ENCODE data around the gene CENPX. TPM values are rescaled to one million over a fixed set of nuclear protein-coding genes. Genes with fewer than 3 reads are reported as not detected.

The CENPX gene
- total and polyA plus RNA-seq, 12 donors: 15.8 to 132 (median 23.6) TPM

DNA sequence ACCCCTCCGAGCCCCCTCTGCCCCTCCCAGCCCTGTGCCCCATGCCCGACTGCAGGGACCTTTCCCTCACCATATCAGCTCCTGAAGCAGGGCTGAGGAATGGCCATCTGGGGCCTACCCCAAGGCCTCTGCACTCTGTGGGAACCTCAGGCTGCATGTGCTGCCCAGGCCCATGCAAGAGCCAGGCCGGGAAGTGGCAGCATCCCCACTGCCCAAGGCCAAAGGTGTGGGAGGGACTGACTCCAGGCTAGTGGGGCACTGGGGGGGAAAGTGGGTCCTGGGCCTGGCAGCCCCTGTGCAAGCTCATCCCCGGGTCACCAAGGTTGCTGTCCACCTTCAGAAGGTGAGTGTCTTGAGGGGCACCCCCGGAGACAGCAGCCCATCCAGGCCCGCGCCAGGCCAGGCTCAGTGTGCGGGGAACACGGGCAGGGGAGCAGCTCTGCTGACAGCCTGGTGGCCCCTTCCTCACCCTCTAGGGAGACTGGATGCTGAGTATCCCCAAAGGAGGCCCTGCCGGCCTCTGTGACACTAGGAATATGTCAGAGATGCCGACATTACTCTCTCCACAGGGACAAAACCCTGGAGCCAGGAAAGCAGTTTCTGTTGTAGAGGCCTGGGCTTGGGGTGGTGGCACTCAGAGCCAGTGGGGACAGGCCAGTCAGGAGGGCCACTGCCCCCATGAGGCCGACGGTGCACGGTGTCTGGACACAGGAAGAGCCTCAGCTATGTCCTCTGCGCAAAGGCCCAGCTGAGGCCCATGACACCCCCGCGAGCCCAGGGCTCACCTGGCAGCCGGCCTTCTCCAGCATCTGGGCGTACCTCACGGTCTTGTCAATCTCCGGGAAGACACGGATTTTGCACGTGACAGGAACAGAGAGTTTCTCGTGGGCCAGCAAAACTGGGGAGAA lies 39.7 kb upstream of the CENPX start:
- H3K9me3 ChIP-seq: no peaks in the 10 kb centered on the region
- TF ChIP-seq, protein P1, sequence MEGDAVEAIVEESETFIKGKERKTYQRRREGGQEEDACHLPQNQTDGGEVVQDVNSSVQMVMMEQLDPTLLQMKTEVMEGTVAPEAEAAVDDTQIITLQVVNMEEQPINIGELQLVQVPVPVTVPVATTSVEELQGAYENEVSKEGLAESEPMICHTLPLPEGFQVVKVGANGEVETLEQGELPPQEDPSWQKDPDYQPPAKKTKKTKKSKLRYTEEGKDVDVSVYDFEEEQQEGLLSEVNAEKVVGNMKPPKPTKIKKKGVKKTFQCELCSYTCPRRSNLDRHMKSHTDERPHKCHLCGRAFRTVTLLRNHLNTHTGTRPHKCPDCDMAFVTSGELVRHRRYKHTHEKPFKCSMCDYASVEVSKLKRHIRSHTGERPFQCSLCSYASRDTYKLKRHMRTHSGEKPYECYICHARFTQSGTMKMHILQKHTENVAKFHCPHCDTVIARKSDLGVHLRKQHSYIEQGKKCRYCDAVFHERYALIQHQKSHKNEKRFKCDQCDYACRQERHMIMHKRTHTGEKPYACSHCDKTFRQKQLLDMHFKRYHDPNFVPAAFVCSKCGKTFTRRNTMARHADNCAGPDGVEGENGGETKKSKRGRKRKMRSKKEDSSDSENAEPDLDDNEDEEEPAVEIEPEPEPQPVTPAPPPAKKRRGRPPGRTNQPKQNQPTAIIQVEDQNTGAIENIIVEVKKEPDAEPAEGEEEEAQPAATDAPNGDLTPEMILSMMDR (IDR thresholded peaks at IDR 0.05): no peak
- no peak for ATAC-seq

DNA sequence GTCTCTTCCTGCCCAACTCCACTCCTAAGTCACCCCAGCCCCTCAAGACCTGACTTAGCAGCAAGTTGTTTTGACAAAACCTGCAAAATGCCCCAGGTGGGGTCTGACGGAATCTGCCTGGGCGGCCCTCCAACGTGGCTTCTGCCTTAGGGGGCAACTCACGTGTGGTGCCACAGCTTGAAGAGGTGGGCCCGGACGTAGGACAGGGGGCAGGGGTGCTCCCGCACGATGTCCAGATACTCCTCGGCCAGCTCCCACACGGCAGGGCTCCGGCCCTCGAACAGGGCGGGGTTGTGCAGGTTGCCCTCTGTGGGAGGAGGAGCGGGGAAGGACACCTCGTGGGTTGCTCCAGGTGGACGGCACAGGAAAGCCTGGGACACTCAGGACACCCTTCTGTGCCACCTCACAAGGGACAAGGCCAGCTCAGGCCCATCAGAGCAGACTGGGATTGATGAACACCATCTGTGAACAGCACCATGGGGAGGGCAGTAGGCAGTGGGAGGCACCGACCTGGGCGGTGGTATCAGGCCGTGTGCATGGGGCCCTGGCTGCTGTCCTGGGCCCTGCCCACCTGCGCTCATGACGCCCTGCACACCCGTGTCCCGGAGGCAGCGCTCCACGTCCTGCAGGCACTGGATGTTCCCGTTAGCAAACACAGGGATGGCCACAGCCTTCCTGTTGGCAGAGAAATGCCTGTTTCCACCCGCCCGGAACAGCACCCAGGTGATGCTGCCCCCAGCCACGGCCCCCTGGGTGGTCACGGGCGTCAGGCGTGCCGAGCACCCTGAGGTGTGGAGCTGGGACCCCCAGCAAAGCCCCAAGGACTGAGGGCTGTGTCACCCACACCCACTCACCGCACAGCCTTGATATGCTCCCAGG lies 38.6 kb upstream of the CENPX start:
- intact Hi-C loops (cut with DNase I): no loop called here
- H3K4me1 ChIP-seq: peaks cover 15 to 26% (median 21%) of the 10 kb centered on the region in 9 donors
- H3K9me3 ChIP-seq: no peaks in the 10 kb centered on the region
- H3K27ac ChIP-seq: no peak overlapping the region
- TF ChIP-seq, protein P1 (IDR thresholded peaks at IDR 0.05): no peak
- H3K27me3 ChIP-seq: no peaks in the 10 kb centered on the region
- no peak for DNase-seq
- H3K4me3 ChIP-seq: no peak overlapping the region
- 89 to 90% methylated on average over 33 to 34 of the region's 34 CpGs for WGBS, 2 donors
- peaks cover 0 to 79% (median 30%) of the 10 kb centered on the region in 9 donors for H3K36me3 ChIP-seq
- ATAC-seq: no peak

More for the DNA sequence above, 39.7 kb upstream of the CENPX start:
- WGBS, 2 donors: 81 to 87% methylated on average over 24 of the region's 24 CpGs
- Histone ChIP-seq H3K27me3 (no peaks in the 10 kb centered on the region), H3K36me3 (peaks cover 0 to 68% (median 26%) of the 10 kb centered on the region in 9 donors), H3K4me1 (peaks cover 17 to 31% (median 23%) of the 10 kb centered on the region in 9 donors), H3K27ac (no peak overlapping the region), H3K4me3 (no peak overlapping the region)
- intact Hi-C loops (cut with DNase I): no loop called here
- no peak for DNase-seq

DNA sequence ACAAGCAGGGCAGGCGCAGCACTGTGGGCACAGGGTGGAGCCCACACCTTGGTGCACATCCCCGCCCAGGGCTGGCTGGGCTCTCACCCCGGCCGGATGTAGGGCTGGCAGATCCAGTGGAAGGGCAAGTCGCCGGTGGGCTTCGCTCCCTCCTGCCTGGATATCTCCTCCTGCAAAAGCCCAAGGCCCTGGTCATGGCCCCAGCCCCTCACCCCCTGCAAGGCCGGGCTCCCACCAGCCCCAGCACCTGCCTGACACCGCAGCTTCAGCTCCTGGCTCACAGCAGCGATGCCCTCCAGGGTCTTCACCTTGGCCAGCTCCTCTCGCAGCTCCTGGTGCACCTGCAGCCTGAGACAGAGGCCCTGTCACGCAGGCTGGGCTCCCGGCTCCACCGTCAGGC lies 37.9 kb upstream of the CENPX start:
- Histone ChIP-seq H3K9me3 (no peaks in the 10 kb centered on the region), H3K4me3 (no peak overlapping the region), H3K4me1 (peaks cover 11 to 21% (median 15%) of the 10 kb centered on the region in 9 donors), H3K27me3 (no peaks in the 10 kb centered on the region), H3K27ac (no peak overlapping the region), H3K36me3 (peaks cover under 1 to 86% (median 30%) of the 10 kb centered on the region in 9 donors)
- DNase-seq (no peak), ATAC-seq (no peak)
- TF ChIP-seq, protein P1 (IDR thresholded peaks at IDR 0.05): no peak
- intact Hi-C loops (cut with DNase I): no loop called here
- WGBS, 2 donors: 87 to 88% methylated on average over 14 of the region's 14 CpGs

DNA sequence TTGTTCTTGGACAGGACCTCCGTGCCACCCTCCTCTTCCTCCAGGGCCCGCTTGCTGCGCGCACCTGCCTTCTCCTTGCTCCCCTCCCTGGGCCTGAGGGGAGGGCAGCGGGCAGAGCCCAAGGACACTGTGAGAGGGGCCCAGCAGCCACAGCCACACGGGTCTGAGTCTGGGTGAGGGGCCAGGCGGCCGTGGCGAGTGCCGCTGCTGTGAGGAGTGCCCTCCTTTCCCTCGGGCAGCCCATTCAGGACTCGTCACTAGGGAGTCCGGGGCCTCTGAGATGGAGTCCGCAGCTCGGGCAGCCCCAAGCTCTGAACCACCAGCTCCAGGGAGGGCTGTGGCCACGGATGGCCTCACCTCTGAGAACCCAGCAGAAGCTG lies 37.3 kb upstream of the CENPX start:
- Histone ChIP-seq H3K27me3 (no peaks in the 10 kb centered on the region), H3K9me3 (no peaks in the 10 kb centered on the region), H3K27ac (no peak overlapping the region), H3K4me1 (peaks cover 9 to 18% (median 12%) of the 10 kb centered on the region in 9 donors), H3K36me3 (peaks cover 2 to 92% (median 30%) of the 10 kb centered on the region in 9 donors), H3K4me3 (no peak overlapping the region)
- ATAC-seq: no peak
- DNase-seq: no peak
- 84 to 89% methylated on average over 16 of the region's 16 CpGs for WGBS, 2 donors
- intact Hi-C loops (cut with DNase I): no loop called here
- TF ChIP-seq, protein P1 (IDR thresholded peaks at IDR 0.05): no peak
